Measurements from ENCODE around the gene FHIP1B.

Gene FHIP1B

DNA sequence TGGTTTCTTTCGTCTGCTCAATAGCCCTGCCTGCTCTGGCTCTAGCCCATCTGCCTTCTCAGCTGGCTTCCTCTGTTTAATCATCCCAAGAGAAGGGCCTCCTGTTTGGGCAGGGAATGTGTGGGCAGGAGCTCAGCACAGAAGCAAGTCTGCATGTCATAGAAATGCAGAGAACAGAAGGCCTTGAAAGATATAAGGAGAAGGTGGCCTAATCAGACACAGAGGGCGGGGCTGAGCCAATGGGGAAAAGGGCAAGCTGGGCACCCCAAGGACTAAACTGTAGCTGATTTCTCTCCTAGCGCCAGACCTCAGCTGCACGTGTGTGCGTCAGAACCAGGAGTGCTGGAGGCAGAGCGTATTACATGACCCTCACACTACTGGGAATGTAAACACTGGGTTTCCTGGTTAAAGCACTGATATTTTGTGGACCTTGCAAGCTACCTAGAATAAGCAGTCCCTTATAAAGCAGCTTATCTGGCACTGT is 17.6 kb upstream of the FHIP1B start:
- TF ChIP-seq TAF1 (IDR thresholded peaks at IDR 0.05; ENCODE audit: low read depth) (no peak), FOXM1 (IDR thresholded peaks at IDR 0.05; ENCODE audit: borderline replicate concordance, low read depth) (no peak), ZBTB7A (IDR thresholded peaks at IDR 0.05; ENCODE audit: low read depth) (no peak), EGR1 (IDR thresholded peaks at IDR 0.05) (no peak), RAD21 (IDR thresholded peaks at IDR 0.05; ENCODE audit: low read depth) (no peak), CREB1 (IDR thresholded peaks at IDR 0.05; ENCODE audit: low read depth) (no peak), CEBPB (IDR thresholded peaks at IDR 0.05) (no peak), TEAD4 (IDR thresholded peaks at IDR 0.05) (no peak), EP300 (IDR thresholded peaks at IDR 0.05; ENCODE audit: borderline replicate concordance) (no peak), YY1 (IDR thresholded peaks at IDR 0.05; ENCODE audit: low read depth) (no peak), TCF12 (IDR thresholded peaks at IDR 0.05; ENCODE audit: low read depth) (no peak), NFIC (IDR thresholded peaks at IDR 0.05) (no peak)
- TF ChIP-seq, protein P1, sequence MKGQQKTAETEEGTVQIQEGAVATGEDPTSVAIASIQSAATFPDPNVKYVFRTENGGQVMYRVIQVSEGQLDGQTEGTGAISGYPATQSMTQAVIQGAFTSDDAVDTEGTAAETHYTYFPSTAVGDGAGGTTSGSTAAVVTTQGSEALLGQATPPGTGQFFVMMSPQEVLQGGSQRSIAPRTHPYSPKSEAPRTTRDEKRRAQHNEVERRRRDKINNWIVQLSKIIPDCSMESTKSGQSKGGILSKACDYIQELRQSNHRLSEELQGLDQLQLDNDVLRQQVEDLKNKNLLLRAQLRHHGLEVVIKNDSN (IDR thresholded peaks at IDR 0.05) = no peak
- TF ChIP-seq, protein P2, sequence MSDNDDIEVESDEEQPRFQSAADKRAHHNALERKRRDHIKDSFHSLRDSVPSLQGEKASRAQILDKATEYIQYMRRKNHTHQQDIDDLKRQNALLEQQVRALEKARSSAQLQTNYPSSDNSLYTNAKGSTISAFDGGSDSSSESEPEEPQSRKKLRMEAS (IDR thresholded peaks at IDR 0.05) = no peak
- TF ChIP-seq, protein P3, sequence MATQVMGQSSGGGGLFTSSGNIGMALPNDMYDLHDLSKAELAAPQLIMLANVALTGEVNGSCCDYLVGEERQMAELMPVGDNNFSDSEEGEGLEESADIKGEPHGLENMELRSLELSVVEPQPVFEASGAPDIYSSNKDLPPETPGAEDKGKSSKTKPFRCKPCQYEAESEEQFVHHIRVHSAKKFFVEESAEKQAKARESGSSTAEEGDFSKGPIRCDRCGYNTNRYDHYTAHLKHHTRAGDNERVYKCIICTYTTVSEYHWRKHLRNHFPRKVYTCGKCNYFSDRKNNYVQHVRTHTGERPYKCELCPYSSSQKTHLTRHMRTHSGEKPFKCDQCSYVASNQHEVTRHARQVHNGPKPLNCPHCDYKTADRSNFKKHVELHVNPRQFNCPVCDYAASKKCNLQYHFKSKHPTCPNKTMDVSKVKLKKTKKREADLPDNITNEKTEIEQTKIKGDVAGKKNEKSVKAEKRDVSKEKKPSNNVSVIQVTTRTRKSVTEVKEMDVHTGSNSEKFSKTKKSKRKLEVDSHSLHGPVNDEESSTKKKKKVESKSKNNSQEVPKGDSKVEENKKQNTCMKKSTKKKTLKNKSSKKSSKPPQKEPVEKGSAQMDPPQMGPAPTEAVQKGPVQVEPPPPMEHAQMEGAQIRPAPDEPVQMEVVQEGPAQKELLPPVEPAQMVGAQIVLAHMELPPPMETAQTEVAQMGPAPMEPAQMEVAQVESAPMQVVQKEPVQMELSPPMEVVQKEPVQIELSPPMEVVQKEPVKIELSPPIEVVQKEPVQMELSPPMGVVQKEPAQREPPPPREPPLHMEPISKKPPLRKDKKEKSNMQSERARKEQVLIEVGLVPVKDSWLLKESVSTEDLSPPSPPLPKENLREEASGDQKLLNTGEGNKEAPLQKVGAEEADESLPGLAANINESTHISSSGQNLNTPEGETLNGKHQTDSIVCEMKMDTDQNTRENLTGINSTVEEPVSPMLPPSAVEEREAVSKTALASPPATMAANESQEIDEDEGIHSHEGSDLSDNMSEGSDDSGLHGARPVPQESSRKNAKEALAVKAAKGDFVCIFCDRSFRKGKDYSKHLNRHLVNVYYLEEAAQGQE (IDR thresholded peaks at IDR 0.05; ENCODE audit: low read depth) = no peak

DNA sequence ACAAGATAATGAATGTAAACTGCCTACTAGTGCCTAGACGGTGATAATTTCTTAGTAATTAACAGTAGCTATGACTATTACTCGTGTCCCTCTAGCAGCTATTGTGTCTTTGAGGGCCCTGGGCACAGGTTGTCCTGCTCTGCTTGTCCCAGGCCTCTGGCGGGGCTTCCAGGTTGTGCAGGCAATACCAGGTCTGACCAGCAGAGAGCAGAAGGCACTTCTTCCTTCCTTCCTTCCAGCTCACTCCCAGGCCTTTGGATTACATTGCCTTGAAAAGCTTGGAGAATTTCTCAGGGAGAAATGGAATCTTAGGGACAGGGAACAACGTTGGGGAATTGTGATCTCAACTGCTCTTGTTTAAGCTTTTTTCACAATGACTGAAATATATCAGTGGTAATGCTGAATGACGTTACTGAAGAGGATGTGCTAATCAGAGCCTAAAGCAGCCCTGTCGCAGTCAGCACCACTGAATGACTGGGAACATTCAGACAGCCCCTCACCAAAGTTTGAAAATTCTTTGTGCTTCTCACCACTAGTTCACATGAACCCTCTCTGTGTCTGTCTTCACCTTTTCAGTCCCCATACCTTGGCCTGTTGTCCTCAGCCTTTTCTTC is 16.8 kb upstream of the FHIP1B start:
- TF ChIP-seq RAD21 (IDR thresholded peaks at IDR 0.05; ENCODE audit: low read depth) (peak; percentile 70), CEBPB (IDR thresholded peaks at IDR 0.05) (no peak)

DNA sequence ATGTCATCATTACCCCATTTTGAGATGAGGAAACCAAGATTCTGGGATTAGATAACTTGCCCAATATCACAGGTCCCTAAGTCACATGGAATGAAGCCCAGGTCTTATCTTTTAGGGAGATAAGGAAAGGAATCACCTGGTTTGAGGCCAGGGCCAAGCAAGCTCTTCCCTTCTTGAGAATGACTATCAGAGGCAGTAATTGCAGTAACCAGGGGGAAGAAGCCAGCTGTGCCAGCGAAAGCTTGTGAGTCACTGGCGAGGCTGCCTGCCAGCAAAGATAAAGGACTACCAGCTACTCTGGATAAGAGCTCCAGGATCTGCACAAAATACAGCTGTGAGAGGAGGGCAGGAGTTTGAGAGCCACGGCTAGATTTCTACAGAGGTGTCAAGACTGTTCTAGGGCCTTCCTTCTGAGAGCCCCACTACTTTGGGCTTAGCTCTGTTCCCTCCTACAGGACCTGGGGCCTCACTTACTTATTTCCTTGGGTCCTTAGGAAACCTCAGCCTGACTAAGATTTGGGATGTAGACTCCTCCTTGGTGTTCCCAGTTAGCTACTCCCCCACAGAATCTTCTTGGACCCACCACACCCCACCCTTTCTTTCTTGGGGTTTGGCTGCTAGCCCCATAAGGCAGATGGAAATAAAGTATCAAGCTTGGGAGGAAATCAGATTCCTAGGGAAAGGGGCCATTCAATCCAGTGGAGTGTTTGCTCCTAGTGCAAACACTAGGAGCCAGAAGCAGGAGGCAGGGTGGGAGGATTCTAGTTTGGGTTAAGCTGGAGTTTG is 15.5 kb upstream of the FHIP1B start:
- TF ChIP-seq RAD21 (IDR thresholded peaks at IDR 0.05; ENCODE audit: low read depth) (no peak), TCF12 (IDR thresholded peaks at IDR 0.05; ENCODE audit: low read depth) (no peak), ZBTB7A (IDR thresholded peaks at IDR 0.05; ENCODE audit: low read depth) (no peak), NFIC (IDR thresholded peaks at IDR 0.05) (no peak), TEAD4 (IDR thresholded peaks at IDR 0.05) (no peak), TAF1 (IDR thresholded peaks at IDR 0.05; ENCODE audit: low read depth) (no peak), YY1 (IDR thresholded peaks at IDR 0.05; ENCODE audit: low read depth) (no peak), CEBPB (IDR thresholded peaks at IDR 0.05) (no peak), EGR1 (IDR thresholded peaks at IDR 0.05) (no peak), EP300 (IDR thresholded peaks at IDR 0.05; ENCODE audit: borderline replicate concordance) (no peak), FOXM1 (IDR thresholded peaks at IDR 0.05; ENCODE audit: borderline replicate concordance, low read depth) (no peak), CREB1 (IDR thresholded peaks at IDR 0.05; ENCODE audit: low read depth) (no peak)
- TF ChIP-seq, protein P2 (IDR thresholded peaks at IDR 0.05) = no peak
- TF ChIP-seq, protein P1 (IDR thresholded peaks at IDR 0.05) = no peak
- TF ChIP-seq, protein P3 (IDR thresholded peaks at IDR 0.05; ENCODE audit: low read depth) = no peak

DNA sequence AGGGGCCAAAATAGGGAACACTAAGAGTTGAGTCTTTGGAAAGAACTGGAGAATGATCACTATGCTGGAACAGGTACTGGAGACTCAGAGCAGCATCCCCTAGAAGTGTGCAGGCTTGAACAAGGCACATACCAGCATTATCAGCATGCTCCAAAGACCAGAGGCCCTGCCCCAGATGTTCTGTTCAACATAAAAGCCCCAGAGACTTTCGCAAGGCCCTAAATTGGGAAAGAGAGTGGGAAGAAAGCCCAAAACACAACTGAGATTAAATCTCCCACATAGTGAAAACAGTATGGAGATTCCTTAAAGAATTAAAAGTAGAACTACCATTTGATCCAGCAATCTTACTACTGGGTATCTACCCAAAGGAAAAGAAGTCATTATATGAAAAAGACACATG is 13.8 kb upstream of the FHIP1B start:
- TF ChIP-seq FOXM1 (IDR thresholded peaks at IDR 0.05; ENCODE audit: borderline replicate concordance, low read depth) = no peak
- TF ChIP-seq, protein P3 (IDR thresholded peaks at IDR 0.05; ENCODE audit: low read depth) = no peak
- no peak for TF ChIP-seq ZBTB7A (IDR thresholded peaks at IDR 0.05; ENCODE audit: low read depth)
- no peak for TF ChIP-seq CREB1 (IDR thresholded peaks at IDR 0.05; ENCODE audit: low read depth)
- no peak for TF ChIP-seq EP300 (IDR thresholded peaks at IDR 0.05; ENCODE audit: borderline replicate concordance)
- TF ChIP-seq, protein P2 (IDR thresholded peaks at IDR 0.05) = no peak
- no peak for TF ChIP-seq RAD21 (IDR thresholded peaks at IDR 0.05; ENCODE audit: low read depth)
- TF ChIP-seq, protein P1 (IDR thresholded peaks at IDR 0.05) = no peak
- TF ChIP-seq CEBPB (IDR thresholded peaks at IDR 0.05) = no peak
- no peak for TF ChIP-seq TAF1 (IDR thresholded peaks at IDR 0.05; ENCODE audit: low read depth)
- TF ChIP-seq YY1 (IDR thresholded peaks at IDR 0.05; ENCODE audit: low read depth) = no peak

All from Ishikawa (cell line).